ENCODE measurements around the gene PLD6.

Gene PLD6

GRCh38 chr17:17214646-17215436 lies 8.7 kb upstream of the PLD6 start:
- H3K9me3 ChIP-seq (ENCODE audit: insufficient read depth, low read length) = no peaks in the 10 kb centered on the region
- H3K4me2 ChIP-seq (ENCODE audit: low read depth, low read length, poor library complexity, severe bottlenecking) = no peak overlapping the region
- no peak overlapping the region for H3K27ac ChIP-seq (ENCODE audit: low read depth, low read length)
- no peak for TF ChIP-seq CTCF (IDR thresholded peaks at IDR 0.05; ENCODE audit: insufficient read depth, low read length, poor library complexity, severe bottlenecking)
- TF ChIP-seq EZH2phosphoT487 (conservative IDR thresholded peaks at IDR 0.05; ENCODE audit: low read length) = no peak
- H3K27me3 ChIP-seq (ENCODE audit: low read length) = no peaks in the 10 kb centered on the region
- no peaks in the 10 kb centered on the region for H3K79me2 ChIP-seq (ENCODE audit: insufficient read depth, low read length)
- no peaks in the 10 kb centered on the region for H4K20me1 ChIP-seq (ENCODE audit: low read depth, low read length)
- H2AFZ ChIP-seq (ENCODE audit: low read depth, low read length, severe bottlenecking) = no peak overlapping the region
- H3K9me2 ChIP-seq (replicated peaks; ENCODE audit: insufficient read depth, low read length) = no peaks in the 10 kb centered on the region
- H3K4me3 ChIP-seq (ENCODE audit: insufficient read depth, low read length, poor library complexity, severe bottlenecking) = no peak overlapping the region
- no peaks in the 10 kb centered on the region for H3F3A ChIP-seq (ENCODE audit: insufficient read depth)
- H3K36me3 ChIP-seq (ENCODE audit: low read length) = no peaks in the 10 kb centered on the region
- H3K9ac ChIP-seq (ENCODE audit: low read length) = no peak overlapping the region

GRCh38 chr17:17213775-17214174 lies 7.6 kb upstream of the PLD6 start:
- H3K27ac ChIP-seq (ENCODE audit: low read depth, low read length) = no peak overlapping the region
- no peaks in the 10 kb centered on the region for H3K27me3 ChIP-seq (ENCODE audit: low read length)
- no peak overlapping the region for H3K9ac ChIP-seq (ENCODE audit: low read length)
- H3K4me2 ChIP-seq (ENCODE audit: low read depth, low read length, poor library complexity, severe bottlenecking) = no peak overlapping the region
- no peaks in the 10 kb centered on the region for H3K9me2 ChIP-seq (replicated peaks; ENCODE audit: insufficient read depth, low read length)
- no peaks in the 10 kb centered on the region for H3K9me3 ChIP-seq (ENCODE audit: insufficient read depth, low read length)
- TF ChIP-seq EZH2phosphoT487 (conservative IDR thresholded peaks at IDR 0.05; ENCODE audit: low read length) (no peak), CTCF (IDR thresholded peaks at IDR 0.05; ENCODE audit: insufficient read depth, low read length, poor library complexity, severe bottlenecking) (no peak)
- H3F3A ChIP-seq (ENCODE audit: insufficient read depth) = no peaks in the 10 kb centered on the region; the same call in 1 of the 2 replicates
- no peak overlapping the region for H2AFZ ChIP-seq (ENCODE audit: low read depth, low read length, severe bottlenecking)
- no peak overlapping the region for H3K4me3 ChIP-seq (ENCODE audit: insufficient read depth, low read length, poor library complexity, severe bottlenecking)
- no peaks in the 10 kb centered on the region for H3K36me3 ChIP-seq (ENCODE audit: low read length)
- no peaks in the 10 kb centered on the region for H3K79me2 ChIP-seq (ENCODE audit: insufficient read depth, low read length)
- no peaks in the 10 kb centered on the region for H4K20me1 ChIP-seq (ENCODE audit: low read depth, low read length)

GRCh38 chr17:17207998-17208397 lies 1.9 kb upstream of the PLD6 start:
- Histone ChIP-seq H3K27ac (ENCODE audit: low read depth, low read length) (no peak overlapping the region), H3F3A (ENCODE audit: insufficient read depth) (peaks cover 16% of the 10 kb centered on the region; the same call in 1 of the 2 replicates), H3K79me2 (ENCODE audit: insufficient read depth, low read length) (peaks cover 22% of the 10 kb centered on the region), H3K9me2 (replicated peaks; ENCODE audit: insufficient read depth, low read length) (no peaks in the 10 kb centered on the region), H2AFZ (ENCODE audit: low read depth, low read length, severe bottlenecking) (no peak overlapping the region), H4K20me1 (ENCODE audit: low read depth, low read length) (no peaks in the 10 kb centered on the region), H3K27me3 (ENCODE audit: low read length) (no peaks in the 10 kb centered on the region), H3K4me3 (ENCODE audit: insufficient read depth, low read length, poor library complexity, severe bottlenecking) (no peak overlapping the region), H3K9me3 (ENCODE audit: insufficient read depth, low read length) (no peaks in the 10 kb centered on the region), H3K36me3 (ENCODE audit: low read length) (no peaks in the 10 kb centered on the region), H3K4me2 (ENCODE audit: low read depth, low read length, poor library complexity, severe bottlenecking) (no peak overlapping the region), H3K9ac (ENCODE audit: low read length) (no peak overlapping the region)
- no peak for TF ChIP-seq EZH2phosphoT487 (conservative IDR thresholded peaks at IDR 0.05; ENCODE audit: low read length)
- TF ChIP-seq CTCF (IDR thresholded peaks at IDR 0.05; ENCODE audit: insufficient read depth, low read length, poor library complexity, severe bottlenecking) = no peak
